Adrenal gland (tissue), 12 donors: ENCODE data around the gene TMEM156. TPM values are rescaled to one million over a fixed set of nuclear protein-coding genes. Genes with fewer than 3 reads are reported as not detected.
"Not testable (repeated sequence)": the region's sequence is repeated elsewhere in the genome, so short reads cannot be mapped to it uniquely, and the experiment has no call there.

Experiments used
- DNase-seq, 7 donors: peaks; one replicate each; pipeline ENCODE4 v3.0.0-alpha.2; 2019 to 2020
- H3K27ac ChIP-seq, 5 donors: fragments of 200-600 bp; sonication (generic) in 4 of 5; 1 replicate in 3 of 5; 2 replicates in 2 of 5; pipeline versions ENCODE4 v1.5.1 to v1.8.0; 2016 to 2020; ENCODE audit warnings: mild to moderate bottlenecking in 1 of 5
- H3K27me3 ChIP-seq: fragments of 200-600 bp; 2 replicates; pipeline ENCODE4 v1.8.0; 2021
- H3K36me3 ChIP-seq, 2 donors: fragments of 200-600 bp; replicated peaks in 1 of 2; 1 replicate in 1 of 2; 2 replicates in 1 of 2; pipeline versions ENCODE4 v1.5.1 to v1.8.0; 2018 to 2022
- H3K4me1 ChIP-seq, 2 donors: fragments of 200-600 bp; replicated peaks in 1 of 2; 1 replicate in 1 of 2; 2 replicates in 1 of 2; pipeline versions ENCODE4 v1.5.1 to v1.8.0; 2018 to 2021
- H3K4me3 ChIP-seq, 4 donors: fragments of 200-600 bp; sonication (generic) in 3 of 4; one replicate each; pipeline ENCODE4 v1.5.1; 2016 to 2018
- H3K9me3 ChIP-seq, 3 donors: fragments of 200-600 bp; sonication (generic) in 1 of 3; replicated peaks in 1 of 3; 1 replicate in 2 of 3; 2 replicates in 1 of 3; pipeline versions ENCODE4 v1.5.1 to v1.8.0; 2016 to 2021
- POLR2A ChIP-seq, 2 donors: fragments of 450-650 bp; IDR thresholded peaks; one replicate each; pipeline ENCODE4 v1.6.1; 2017; ENCODE audit warnings: antibody characterized with exemption in 2 of 2, mild to moderate bottlenecking in 2 of 2, moderate library complexity in 1 of 2
- WGBS, 4 donors: extraction: QIAGEN DNeasy Blood & Tissue Kit in 2 of 4; methylation state at CpG; one replicate each; pipeline versions ENCODE4 v1.1.5 to v1.1.7; 2013 to 2017; 5-methylcytosine and 5-hydroxymethylcytosine counted together
- intact Hi-C, 2 donors: fragments of 100-400 bp; cut with DNase I; formaldehyde crosslinking; loops; one replicate each; pipeline versions ENCODE4 v1.14.1 to v1.15.0; 2022 to 2023
- polyA plus RNA-seq, 3 donors: library from polyadenylated mRNA; stranded (reverse); fragments of 200-250 nt in 2 of 3; fragments of 350-450 nt in 1 of 3; fragmentation: Illumina TruSeq in 1 of 3; extraction: RNeasy Lipid Tissue Mini Kit (QIAGEN cat#74804) in 1 of 3; gene quantifications; one replicate each; pipeline ENCODE4 v1.2.3, GENCODE V29; 2013 to 2014
- total RNA-seq, 9 donors: library from RNA; depleted of rRNA in 4 of 9; stranded (reverse); fragments of >200 nt in 4 of 9; fragments of 120-200 nt in 1 of 9; fragmentation: NEBNext Ultra II Directional in 1 of 9; extraction: Animal tissue kit (Norgen Biotek cat#: 25700) in 1 of 9; gene quantifications; one replicate each; pipeline versions ENCODE4 v1.1.0 to v1.2.4, GENCODE V29; 2013 to 2023
- TF ChIP-seq, protein P1 (sequence below), 6 experiments: fragments of 450-650 bp in 4 of 6; fragments of 200-600 bp in 2 of 6; sonication (generic) in 1 of 6; IDR thresholded peaks; 1 replicate in 5 of 6; 2 replicates in 1 of 6; pipeline versions ENCODE4 v1.5.1 to v1.8.0; 2016 to 2021; ENCODE audit warnings: antibody characterized with exemption in 6 of 6, mild to moderate bottlenecking in 2 of 6, moderate library complexity in 1 of 6
- donor health status: healthy with polysubstance abuse.
- donor health status: Bipolar disorder and iron deficiency.
- donor health status: DM: yes; HTN: yes; CAD: no.
- donor health status: DM: no; HTN: no; CAD: no.
- donor health status: DM: no; HTN: no; CAD: no.
- donor health status: DM: yes; HTN: yes; CAD: no.

The TMEM156 gene
- total and polyA plus RNA-seq, 12 donors: 0.29 to 4.1 (median 0.88) TPM; not detected in 2

DNA sequence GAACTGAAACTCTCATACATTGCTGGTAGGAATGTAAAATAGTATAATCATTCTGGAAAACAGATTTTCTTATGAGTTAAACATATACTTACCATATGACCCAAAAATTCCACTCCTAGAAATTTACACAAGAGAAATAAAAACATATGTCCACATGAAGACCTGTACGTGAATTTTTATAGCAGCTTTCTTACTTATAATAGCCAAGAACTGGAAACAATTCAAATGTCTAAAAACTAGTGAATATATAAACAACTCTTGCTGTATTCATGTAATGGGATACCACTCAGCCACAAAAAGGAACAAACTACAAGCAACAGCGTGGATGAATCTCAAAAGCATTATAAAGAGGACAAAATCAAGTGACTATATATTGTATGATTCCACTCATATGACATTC lies 27.5 kb downstream of the TMEM156 start:
- Histone ChIP-seq H3K4me3 (no peak overlapping the region), H3K27me3 (no peaks in the 10 kb centered on the region), H3K4me1 (no peaks in the 10 kb centered on the region), H3K36me3 (no peaks in the 10 kb centered on the region), H3K9me3 (no peaks in the 10 kb centered on the region), H3K27ac (no peak overlapping the region)
- TF ChIP-seq POLR2A (IDR thresholded peaks at IDR 0.05): no peak
- TF ChIP-seq, protein P1, sequence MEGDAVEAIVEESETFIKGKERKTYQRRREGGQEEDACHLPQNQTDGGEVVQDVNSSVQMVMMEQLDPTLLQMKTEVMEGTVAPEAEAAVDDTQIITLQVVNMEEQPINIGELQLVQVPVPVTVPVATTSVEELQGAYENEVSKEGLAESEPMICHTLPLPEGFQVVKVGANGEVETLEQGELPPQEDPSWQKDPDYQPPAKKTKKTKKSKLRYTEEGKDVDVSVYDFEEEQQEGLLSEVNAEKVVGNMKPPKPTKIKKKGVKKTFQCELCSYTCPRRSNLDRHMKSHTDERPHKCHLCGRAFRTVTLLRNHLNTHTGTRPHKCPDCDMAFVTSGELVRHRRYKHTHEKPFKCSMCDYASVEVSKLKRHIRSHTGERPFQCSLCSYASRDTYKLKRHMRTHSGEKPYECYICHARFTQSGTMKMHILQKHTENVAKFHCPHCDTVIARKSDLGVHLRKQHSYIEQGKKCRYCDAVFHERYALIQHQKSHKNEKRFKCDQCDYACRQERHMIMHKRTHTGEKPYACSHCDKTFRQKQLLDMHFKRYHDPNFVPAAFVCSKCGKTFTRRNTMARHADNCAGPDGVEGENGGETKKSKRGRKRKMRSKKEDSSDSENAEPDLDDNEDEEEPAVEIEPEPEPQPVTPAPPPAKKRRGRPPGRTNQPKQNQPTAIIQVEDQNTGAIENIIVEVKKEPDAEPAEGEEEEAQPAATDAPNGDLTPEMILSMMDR (IDR thresholded peaks at IDR 0.05): no peak
- DNase-seq: no peak
- 71 to 77% (median 75%) methylated on average over 2 of the region's 2 CpGs for WGBS, 4 donors
- intact Hi-C loops: no loop called here

DNA sequence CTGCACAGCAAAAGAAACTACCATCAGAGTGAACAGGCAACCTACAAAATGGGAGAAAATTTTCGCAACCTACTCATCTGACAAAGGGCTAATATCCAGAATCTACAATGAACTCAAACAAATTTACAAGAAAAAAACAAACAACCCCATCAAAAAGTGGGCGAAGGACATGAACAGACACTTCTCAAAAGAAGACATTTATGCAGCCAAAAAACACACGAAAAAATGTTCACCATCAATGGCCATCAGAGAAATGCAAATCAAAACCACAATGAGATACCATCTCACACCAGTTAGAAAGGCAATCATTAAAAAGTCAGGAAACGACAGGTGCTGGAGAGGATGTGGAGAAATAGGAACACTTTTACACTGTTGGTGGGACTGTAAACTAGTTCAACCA lies 30.2 kb downstream of the TMEM156 start:
- H3K4me3 ChIP-seq, H3K27me3 ChIP-seq, H3K27ac ChIP-seq, intact Hi-C loops, H3K4me1 ChIP-seq, DNase-seq, H3K36me3 ChIP-seq, H3K9me3 ChIP-seq: not testable (repeated sequence)
- 73 to 97% (median 84%) methylated on average over 2 to 3 of the region's 4 CpGs for WGBS, 4 donors

DNA sequence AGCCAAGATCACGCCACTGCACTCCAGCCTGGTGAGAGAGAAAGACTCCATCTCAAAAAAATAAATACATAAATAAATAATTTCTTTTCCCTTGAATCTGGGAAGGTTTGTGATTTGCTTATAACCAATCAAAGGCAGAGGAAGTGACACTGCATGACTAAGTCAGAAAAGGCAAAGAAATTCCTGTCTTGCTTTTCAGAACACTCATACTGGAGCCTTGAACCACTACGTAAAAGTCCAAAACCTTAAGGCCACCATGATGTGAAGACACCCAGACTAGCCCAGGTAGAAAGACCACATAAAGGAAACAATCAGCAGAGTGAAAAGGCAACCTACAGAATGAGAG lies 36.6 kb downstream of the TMEM156 start:
- no peak for DNase-seq
- TF ChIP-seq POLR2A (IDR thresholded peaks at IDR 0.05): no peak
- TF ChIP-seq, protein P1 (IDR thresholded peaks at IDR 0.05): no peak
- H3K9me3 ChIP-seq: no peaks in the 10 kb centered on the region
- H3K4me3 ChIP-seq: no peak overlapping the region
- no peaks in the 10 kb centered on the region for H3K27me3 ChIP-seq
- WGBS, 4 donors: 61 to 84% (median 78%) methylated on average over 2 of the region's 2 CpGs
- H3K36me3 ChIP-seq: no peaks in the 10 kb centered on the region
- no peaks in the 10 kb centered on the region for H3K4me1 ChIP-seq
- intact Hi-C loops: no loop called here
- no peak overlapping the region for H3K27ac ChIP-seq

DNA sequence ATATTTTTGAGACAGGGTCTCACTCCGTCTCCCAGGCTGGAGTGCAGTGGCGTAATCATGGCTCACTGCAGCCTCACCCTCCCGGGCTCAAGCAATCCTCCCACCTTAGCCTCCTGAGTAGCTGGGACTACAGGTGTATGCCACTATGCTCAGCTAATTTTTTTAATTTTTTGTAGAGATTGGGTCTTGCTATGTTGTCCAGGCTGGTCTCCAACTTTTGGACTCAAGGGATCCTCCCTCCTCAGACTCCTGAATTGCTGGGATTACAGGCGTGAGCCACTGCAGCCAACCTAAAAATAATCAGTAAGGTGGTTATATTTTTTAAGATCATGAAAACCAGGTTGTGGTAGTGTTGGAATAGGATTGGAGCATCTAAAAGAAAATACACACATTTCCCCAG lies 38.1 kb downstream of the TMEM156 start:
- H3K27ac ChIP-seq: no peak overlapping the region
- H3K9me3 ChIP-seq: no peaks in the 10 kb centered on the region
- no peak for TF ChIP-seq POLR2A (IDR thresholded peaks at IDR 0.05)
- TF ChIP-seq, protein P1 (IDR thresholded peaks at IDR 0.05): no peak
- no peak overlapping the region for H3K4me3 ChIP-seq
- intact Hi-C loops: no loop called here
- no peaks in the 10 kb centered on the region for H3K4me1 ChIP-seq
- WGBS, 4 donors: 90 to 95% (median 93%) methylated on average over 4 of the region's 4 CpGs
- DNase-seq: no peak
- H3K27me3 ChIP-seq: no peaks in the 10 kb centered on the region
- no peaks in the 10 kb centered on the region for H3K36me3 ChIP-seq

DNA sequence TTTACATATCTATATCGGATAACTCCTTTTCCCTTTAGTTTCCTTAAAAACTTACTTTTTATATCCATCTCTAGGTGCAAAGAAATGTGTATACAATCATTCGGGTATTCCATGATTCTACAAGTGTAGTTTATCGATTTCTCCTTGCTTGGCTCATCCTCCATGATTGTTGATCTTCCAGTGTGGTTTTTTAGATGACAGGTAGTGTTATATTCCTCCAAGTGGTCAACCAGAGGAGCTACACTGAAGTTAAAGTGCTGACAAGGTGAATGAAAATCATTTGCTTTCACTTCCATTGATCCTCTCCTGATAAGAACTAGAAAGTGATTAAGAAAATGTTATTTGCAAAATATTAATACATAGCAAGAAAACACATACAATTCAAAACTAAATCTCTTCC lies 38.5 kb downstream of the TMEM156 start:
- DNase-seq: no peak
- no peak for TF ChIP-seq POLR2A (IDR thresholded peaks at IDR 0.05)
- TF ChIP-seq, protein P1 (IDR thresholded peaks at IDR 0.05): peak in 3 of 6 experiments; percentile 11 to 30 (median 16)
- Histone ChIP-seq H3K4me1 (no peaks in the 10 kb centered on the region), H3K36me3 (no peaks in the 10 kb centered on the region), H3K9me3 (no peaks in the 10 kb centered on the region), H3K27me3 (no peaks in the 10 kb centered on the region), H3K4me3 (no peak overlapping the region), H3K27ac (no peak overlapping the region)
- intact Hi-C loops: no loop called here
- 83 to 94% (median 91%) methylated on average over 3 of the region's 3 CpGs for WGBS, 4 donors
